NCI-H1105 treated with DMSO at 0.1 percent for 48 hours (cell line): ENCODE measurements around the gene DCXR.

Source experiments
- DNase-seq: peaks from one replicate; lab custom pipeline; 2025; lab: John Stamatoyannopoulos, UW

DCXR gene

DNA sequence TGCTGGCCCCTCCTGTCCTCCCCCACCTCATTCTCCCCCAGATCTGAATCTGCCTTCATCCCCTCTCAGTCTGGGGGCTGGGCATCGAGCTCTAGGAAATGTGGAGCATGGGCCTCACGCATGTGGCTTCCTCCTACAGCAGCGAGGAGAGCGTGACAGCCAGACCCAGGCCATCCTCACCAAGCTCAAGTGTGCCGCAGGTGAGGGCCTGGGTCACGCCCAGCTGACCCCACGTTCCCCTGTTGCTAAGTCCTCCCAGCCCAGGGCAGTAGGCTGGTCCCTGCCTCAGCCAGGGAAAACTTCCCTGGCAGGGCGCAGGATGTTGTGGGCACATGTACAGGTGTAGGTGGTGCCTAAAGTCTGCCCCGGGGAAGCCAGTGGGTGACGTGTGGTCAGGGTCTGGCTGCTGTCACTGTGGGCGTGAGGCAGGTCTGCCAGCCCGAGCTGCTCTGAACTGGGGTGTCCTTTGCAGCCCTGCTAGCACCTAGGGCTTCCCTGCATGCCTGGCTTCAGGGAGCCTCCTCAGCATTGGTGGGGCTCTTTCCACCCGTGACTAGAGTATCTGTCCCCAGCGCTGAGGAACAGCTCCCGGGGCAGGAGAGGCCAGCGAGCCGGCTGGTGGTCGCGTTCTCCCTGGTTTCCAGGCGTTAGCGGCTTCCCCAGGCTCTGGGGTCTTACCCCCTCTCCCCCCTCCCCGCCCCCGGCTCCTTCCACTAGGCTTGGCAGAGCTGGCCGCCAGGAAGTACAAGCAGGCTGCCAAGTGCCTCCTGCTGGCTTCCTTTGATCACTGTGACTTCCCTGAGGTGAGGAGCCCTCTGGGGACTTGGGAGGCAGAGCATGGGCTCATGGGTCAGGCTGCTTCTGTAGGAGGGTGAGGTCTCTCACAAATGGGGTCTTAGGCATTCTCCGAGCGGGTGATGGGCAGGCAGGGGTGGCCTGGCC, 17.8 kb upstream of the DCXR start:
- no peak for DNase-seq

GRCh38 chr17:82054351-82055022, 17.0 kb upstream of the DCXR start:
- no peak for DNase-seq

DNA sequence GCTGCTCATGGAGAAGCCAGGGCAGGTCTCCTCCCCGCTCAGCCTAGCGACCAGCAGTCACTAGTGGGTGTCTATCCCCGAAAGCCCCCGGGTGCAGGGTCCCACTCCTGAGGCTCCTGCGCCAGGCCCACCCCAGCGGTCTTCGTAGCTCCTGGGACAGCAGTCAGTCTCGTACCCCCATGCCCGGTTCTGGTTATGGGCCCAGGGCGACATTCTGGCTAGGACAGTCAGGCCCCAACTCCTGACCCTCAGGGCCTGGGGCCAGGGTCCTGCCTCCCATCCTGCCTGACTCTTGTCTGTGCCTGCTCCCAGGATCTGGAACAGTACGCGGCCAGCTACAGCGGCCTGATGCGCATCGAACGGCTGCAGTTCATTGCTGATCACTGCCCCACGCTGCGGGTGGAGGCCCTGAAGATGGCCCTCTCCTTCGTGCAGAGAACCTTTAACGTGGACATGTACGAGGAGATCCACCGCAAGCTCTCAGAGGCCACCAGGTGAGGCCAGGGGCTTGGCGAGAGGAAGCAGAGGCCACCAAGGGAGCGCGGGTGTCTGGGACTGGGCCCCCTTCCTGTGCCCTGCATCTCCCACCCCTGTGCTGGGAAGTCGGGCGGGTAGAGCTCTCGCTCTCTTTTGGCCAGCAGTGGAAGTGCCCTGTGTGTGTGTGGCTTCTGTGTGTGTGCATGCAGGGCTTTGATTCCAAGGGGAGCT, 16.2 kb upstream of the DCXR start:
- DNase-seq, result no peak

DNA sequence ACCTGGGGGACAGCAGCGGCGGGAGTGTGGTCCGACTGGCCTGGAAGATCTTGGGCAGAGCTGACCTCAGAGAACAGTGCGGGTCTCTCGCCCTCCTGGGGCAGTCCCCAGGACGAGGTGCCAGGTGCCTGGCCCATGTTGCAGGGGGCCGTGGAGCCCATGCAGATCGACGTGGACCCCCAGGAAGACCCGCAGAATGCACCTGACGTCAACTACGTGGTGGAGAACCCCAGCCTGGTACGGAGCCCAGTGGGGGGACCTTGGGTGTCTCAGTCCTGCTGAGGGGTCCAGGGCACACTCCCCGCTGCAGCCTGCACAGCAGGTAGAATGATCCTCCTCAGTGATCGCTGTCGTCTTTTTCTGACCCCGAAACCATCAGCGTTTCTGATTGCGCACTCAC, 15.6 kb upstream of the DCXR start:
- no peak for DNase-seq

GRCh38 chr17:82052638-82053059, 15.2 kb upstream of the DCXR start:
- DNase-seq, result no peak

- peak; percentile 51 for DNase-seq
Observed at GRCh38 chr17:82051776-82052637, 14.5 kb upstream of the DCXR start, which contains the start of the genes GPS1 and RFNG. TSS of gene GPS1 (plus strand) at chr17:82051898. CDS start at chr17:82051932, 34 bp downstream. TSS of gene RFNG (minus strand) at chr17:82051811. CDS start at chr17:82051766, 45 bp downstream.

GRCh38 chr17:82050761-82051641, 13.5 kb upstream of the DCXR start:
- no peak for DNase-seq

- no peak for DNase-seq
Observed at GRCh38 chr17:82050152-82050760, 12.8 kb upstream of the DCXR start.

DNA sequence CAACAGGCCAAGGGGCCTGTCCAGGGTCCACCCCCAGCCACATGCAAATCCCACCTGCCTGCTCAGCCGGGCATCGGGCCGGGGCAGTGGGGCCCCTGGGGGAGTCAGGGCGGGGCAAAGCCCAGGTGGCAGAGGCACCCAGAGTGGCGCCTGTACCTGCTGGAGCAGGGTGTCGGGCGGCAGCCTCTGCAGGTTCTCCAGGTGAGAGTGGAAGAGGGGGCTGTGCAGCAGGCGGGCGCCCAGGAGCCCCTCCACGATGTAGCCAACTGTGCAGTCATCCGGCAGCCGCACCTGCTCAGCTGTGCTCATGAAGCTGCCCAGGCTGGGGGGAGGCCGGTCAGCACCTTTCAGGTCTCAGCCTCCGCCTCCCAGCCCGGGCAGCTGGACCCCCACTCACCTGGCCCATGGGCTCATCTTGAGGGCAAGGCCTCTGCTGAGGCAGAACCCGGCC, 12.0 kb upstream of the DCXR start:
- no peak for DNase-seq

DNA sequence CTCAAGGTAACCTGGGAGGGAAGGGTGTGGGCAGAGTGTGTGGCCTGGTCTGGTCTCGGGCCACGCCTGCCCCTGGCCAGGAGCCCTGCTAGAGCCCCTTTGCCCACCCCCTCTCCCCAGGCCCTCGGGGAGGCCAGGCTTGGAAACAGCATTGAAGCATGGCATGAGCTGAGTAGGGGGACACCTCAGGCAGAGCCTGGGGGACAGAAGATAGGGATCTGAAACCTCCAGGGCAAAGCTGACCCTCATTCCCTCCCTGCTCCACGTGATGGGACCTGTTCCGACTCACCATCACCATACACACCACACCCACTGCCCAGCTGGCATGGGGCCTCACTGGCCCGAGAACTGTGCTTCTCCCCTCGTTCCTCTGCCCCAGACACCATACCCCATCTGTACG, 11.6 kb upstream of the DCXR start:
- DNase-seq, result no peak

DNA sequence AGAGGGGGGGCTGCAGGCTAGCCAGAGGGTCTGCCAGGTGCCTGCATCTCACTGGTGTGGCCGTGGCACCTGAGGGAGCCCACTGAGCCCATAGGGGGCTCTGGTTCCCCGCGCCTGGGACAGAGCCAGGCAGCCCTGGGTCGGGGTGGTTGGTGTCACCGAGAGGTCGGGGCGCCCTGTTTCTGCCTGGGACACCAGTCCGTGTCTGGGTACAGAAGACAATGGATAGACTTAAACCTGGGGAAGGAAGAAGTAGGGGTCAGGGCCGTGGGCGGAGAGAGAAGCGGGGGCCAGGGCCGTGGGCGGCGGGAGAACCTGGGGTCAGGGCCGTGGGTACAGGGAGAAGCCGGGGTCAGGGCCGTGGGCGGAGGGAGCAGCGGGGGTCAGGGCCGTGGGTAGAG, 11.1 kb upstream of the DCXR start:
- no peak for DNase-seq

DNA sequence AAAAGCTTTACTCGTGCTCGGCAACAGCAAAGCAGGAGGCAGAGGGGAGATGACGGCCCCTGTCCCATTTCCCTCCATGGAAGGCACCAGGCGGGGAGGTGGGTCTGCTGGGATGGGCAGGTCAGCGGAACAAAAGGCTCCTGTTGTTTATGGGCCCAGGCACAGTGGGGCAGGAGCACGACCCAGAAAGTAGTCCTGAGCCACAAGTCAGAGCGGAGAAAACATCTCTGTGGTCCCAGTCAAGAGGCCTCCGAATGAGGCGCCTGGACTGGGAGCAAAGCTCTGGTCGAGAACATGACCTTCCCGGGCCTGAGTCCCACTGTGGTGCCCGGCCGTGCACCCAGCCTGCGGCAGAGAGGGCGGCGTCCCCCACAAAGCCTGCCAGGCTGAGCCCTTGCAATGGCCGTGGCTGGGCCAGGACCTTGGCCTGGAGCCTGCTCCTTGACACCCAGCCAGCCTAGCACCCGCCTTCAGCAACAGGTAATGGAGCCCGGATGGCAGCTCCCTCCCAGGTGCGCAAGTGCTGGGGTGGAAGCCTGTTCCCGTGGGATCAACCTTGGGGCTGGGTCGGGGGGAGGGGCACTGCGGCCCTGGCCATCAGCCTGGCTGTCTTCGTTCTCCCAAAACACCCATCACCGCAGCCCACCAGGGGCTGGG, 10.5 kb upstream of the DCXR start:
- DNase-seq, result no peak

DNA sequence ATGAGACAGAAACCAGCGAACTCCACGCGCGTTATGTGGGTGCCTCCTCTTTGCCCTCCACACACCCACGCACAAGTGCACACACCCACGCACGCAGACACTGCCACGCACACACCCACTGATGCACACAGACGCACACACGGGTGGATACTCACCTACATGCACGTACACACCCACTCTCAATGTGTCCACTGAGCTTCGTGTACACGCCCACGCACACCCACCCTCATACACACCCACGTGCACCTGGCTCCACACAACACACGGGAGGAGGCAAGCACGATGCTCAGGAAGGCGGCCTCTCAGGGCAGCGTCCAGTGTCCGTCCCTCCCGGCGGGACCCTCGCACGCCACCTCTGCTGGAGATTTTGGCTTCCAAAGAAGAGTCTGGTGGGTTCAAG, 9.9 kb upstream of the DCXR start:
- DNase-seq, result no peak

GRCh38 chr17:82046903-82047302, 9.4 kb upstream of the DCXR start:
- DNase-seq, result no peak

DNA sequence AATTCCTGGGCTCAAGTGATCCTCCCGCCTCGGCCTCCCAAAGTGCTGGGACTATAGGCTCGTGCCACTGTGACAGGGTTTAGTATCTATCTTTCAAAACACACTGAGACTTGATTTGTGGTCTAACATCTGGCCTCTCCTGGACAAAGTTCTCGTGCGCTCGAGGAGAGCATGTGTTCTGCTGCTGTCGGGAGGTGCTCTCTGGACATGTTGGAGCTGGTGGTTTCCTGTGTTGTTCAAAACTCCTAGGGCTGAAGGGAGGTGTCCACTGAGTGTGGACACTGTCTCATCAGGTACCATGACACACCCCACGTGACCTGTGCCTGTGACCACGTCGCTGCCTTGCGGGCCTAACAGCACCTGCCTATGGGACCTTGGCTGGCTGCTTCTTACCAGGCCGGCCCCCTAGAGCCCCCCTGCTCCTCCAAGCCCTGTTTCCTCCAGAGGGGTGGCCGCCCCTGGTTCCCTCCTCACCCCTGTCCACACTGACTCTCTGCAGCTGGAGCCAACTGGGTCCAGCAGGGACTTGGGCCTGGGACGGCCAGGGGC, 8.5 kb upstream of the DCXR start:
- no peak for DNase-seq

GRCh38 chr17:82043507-82043906, 6.0 kb upstream of the DCXR start:
- DNase-seq, result no peak

GRCh38 chr17:82042649-82043048, 5.2 kb upstream of the DCXR start:
- DNase-seq, result no peak

- DNase-seq, result no peak
Observed at GRCh38 chr17:82041144-82041814, 3.8 kb upstream of the DCXR start.
